Activated CD4-positive, alpha-beta T cell treated with anti-CD3 and anti-CD28 coated beads for 36 hours (primary cell): ENCODE results near the gene PHC3. TPM values are rescaled to one million over a fixed set of nuclear protein-coding genes. Genes with fewer than 3 reads are reported as not detected.
"Not testable (repeated sequence)": the region's sequence is repeated elsewhere in the genome, so short reads cannot be mapped to it uniquely, and the experiment has no call there.

ENCODE experiments used
- ATAC-seq: fragments of 200-7000 bp; cut with Tn5 transposase; one replicate; pipeline ENCODE4 v1.10.0; 2021; ENCODE audit warnings: mild to moderate bottlenecking, moderate library complexity
- CTCF ChIA-PET: fragments of 350-600 bp; sonication (Branson Sonifier 250); formaldehyde crosslinking; loops from one replicate; lab custom pipeline; 2021; ENCODE audit warnings: antibody characterized with exemption; lab: Charles Lee
- POLR2A ChIA-PET: fragments of 350-600 bp; sonication (Branson Sonifier 250); formaldehyde crosslinking; loops from one replicate; lab custom pipeline; 2021; ENCODE audit warnings: antibody characterized with exemption, inconsistent platforms; lab: Charles Lee
- DNase-seq: peaks from one replicate; pipeline ENCODE4 v3.0.0-alpha.2; 2020
- H3K27ac Mint-ChIP-seq: one replicate; pipeline ENCODE4 v1.8.0; 2021; ENCODE audit warnings: mixed read lengths
- H3K27me3 Mint-ChIP-seq: one replicate; pipeline ENCODE4 v1.8.0; 2021; ENCODE audit warnings: mixed read lengths
- H3K36me3 Mint-ChIP-seq: one replicate; pipeline ENCODE4 v1.8.0; 2021; ENCODE audit warnings: low read depth, mixed read lengths
- H3K4me1 Mint-ChIP-seq: one replicate; pipeline ENCODE4 v1.8.0; 2021; ENCODE audit warnings: mixed read lengths
- H3K4me3 Mint-ChIP-seq: one replicate; pipeline ENCODE4 v1.8.0; 2021; ENCODE audit warnings: mild to moderate bottlenecking, moderate library complexity, mixed read lengths
- H3K9me3 Mint-ChIP-seq: one replicate; pipeline ENCODE4 v1.8.0; 2021; ENCODE audit warnings: low read depth, mixed read lengths
- intact Hi-C, 2 experiments: fragments of 100-400 bp; cut with DNase I in 1 of 2; cut with micrococcal nuclease in 1 of 2; formaldehyde crosslinking; loops; one replicate each; pipeline versions ENCODE4 v1.14.2 to v1.15.1; 2022 to 2024; cut with DNase I, micrococcal nuclease
- total RNA-seq, 2 experiments: library from RNA; stranded (reverse); gene quantifications; one replicate each; pipeline ENCODE4 v1.2.3, GENCODE V29; 2021

PHC3 gene
- total RNA-seq, 2 experiments from 2014 or later, result 47.6 to 83.9 TPM

GRCh38 chr3:170211668-170212067, 30.1 kb upstream of the PHC3 start:
- ChIA-PET POLR2A (no interaction called here), CTCF (interaction anchor here (1.2 kb wide), 1 partner anchor 90 kb away, joined by 4 read pairs; no protein-coding TSS in a partner anchor)
- ATAC-seq (no peak), DNase-seq (no peak)
- H3K4me3 Mint-ChIP-seq, result no peak overlapping the region
- no peaks in the 10 kb centered on the region for H3K4me1 Mint-ChIP-seq
- peaks cover 5% of the 10 kb centered on the region for H3K9me3 Mint-ChIP-seq
- intact Hi-C loops, result no loop called here
- H3K27ac Mint-ChIP-seq, result no peak overlapping the region
- H3K27me3 Mint-ChIP-seq, result peaks cover 9% of the 10 kb centered on the region
- no peaks in the 10 kb centered on the region for H3K36me3 Mint-ChIP-seq

- intact Hi-C loops, result no loop called here
- ChIA-PET POLR2A (no interaction called here), CTCF (no interaction called here)
- H3K9me3 Mint-ChIP-seq, result peaks cover 3% of the 10 kb centered on the region
- no peak for ATAC-seq
- DNase-seq, result no peak
- H3K27me3 Mint-ChIP-seq, result peaks cover 12% of the 10 kb centered on the region
- no peak overlapping the region for H3K4me3 Mint-ChIP-seq
- no peak overlapping the region for H3K27ac Mint-ChIP-seq
- no peaks in the 10 kb centered on the region for H3K36me3 Mint-ChIP-seq
- H3K4me1 Mint-ChIP-seq, result no peaks in the 10 kb centered on the region
Observed at GRCh38 chr3:170207717-170208116, 26.2 kb upstream of the PHC3 start.

- DNase-seq, H3K27ac Mint-ChIP-seq, intact Hi-C loops, H3K36me3 Mint-ChIP-seq, H3K4me1 Mint-ChIP-seq, H3K4me3 Mint-ChIP-seq, POLR2A ChIA-PET, H3K9me3 Mint-ChIP-seq, CTCF ChIA-PET, ATAC-seq: not testable (repeated sequence)
- H3K27me3 Mint-ChIP-seq, result peaks cover 10% of the 10 kb centered on the region
Observed at GRCh38 chr3:170206164-170206762, 24.7 kb upstream of the PHC3 start.

- intact Hi-C loops, result no loop called here
- no peaks in the 10 kb centered on the region for H3K4me1 Mint-ChIP-seq
- H3K4me3 Mint-ChIP-seq, result no peak overlapping the region
- POLR2A ChIA-PET, result no interaction called here
- CTCF ChIA-PET, result no interaction called here
- no peak overlapping the region for H3K27ac Mint-ChIP-seq
- no peaks in the 10 kb centered on the region for H3K36me3 Mint-ChIP-seq
- DNase-seq (no peak), ATAC-seq (no peak)
- H3K27me3 Mint-ChIP-seq, result peaks cover 10% of the 10 kb centered on the region
- H3K9me3 Mint-ChIP-seq, result no peaks in the 10 kb centered on the region
Observed at GRCh38 chr3:170205302-170205701, 23.8 kb upstream of the PHC3 start.

GRCh38 chr3:170204509-170204908, 23.0 kb upstream of the PHC3 start:
- peaks cover 9% of the 10 kb centered on the region for H3K27me3 Mint-ChIP-seq
- H3K9me3 Mint-ChIP-seq, result no peaks in the 10 kb centered on the region
- ChIA-PET CTCF (no interaction called here), POLR2A (no interaction called here)
- intact Hi-C loops, result no loop called here
- H3K4me3 Mint-ChIP-seq, result no peak overlapping the region
- no peaks in the 10 kb centered on the region for H3K36me3 Mint-ChIP-seq
- H3K4me1 Mint-ChIP-seq, result no peaks in the 10 kb centered on the region
- no peak overlapping the region for H3K27ac Mint-ChIP-seq
- no peak for ATAC-seq
- no peak for DNase-seq

- intact Hi-C loops, result no loop called here
- H3K4me3 Mint-ChIP-seq, result no peak overlapping the region
- no peaks in the 10 kb centered on the region for H3K36me3 Mint-ChIP-seq
- ATAC-seq (no peak), DNase-seq (no peak)
- peaks cover 9% of the 10 kb centered on the region for H3K27me3 Mint-ChIP-seq
- no peak overlapping the region for H3K27ac Mint-ChIP-seq
- POLR2A ChIA-PET, result no interaction called here
- H3K4me1 Mint-ChIP-seq, result no peaks in the 10 kb centered on the region
- no peaks in the 10 kb centered on the region for H3K9me3 Mint-ChIP-seq
- CTCF ChIA-PET, result no interaction called here
Observed at GRCh38 chr3:170204023-170204472, 22.5 kb upstream of the PHC3 start.

- Mint-ChIP-seq H3K4me3 (no peak overlapping the region), H3K27me3 (peaks cover 5% of the 10 kb centered on the region), H3K4me1 (no peaks in the 10 kb centered on the region), H3K9me3 (no peaks in the 10 kb centered on the region), H3K27ac (no peak overlapping the region), H3K36me3 (no peaks in the 10 kb centered on the region)
- POLR2A ChIA-PET, result no interaction called here
- no peak for ATAC-seq
- intact Hi-C loops, result no loop called here
- CTCF ChIA-PET, result no interaction called here
- DNase-seq, result no peak
Observed at GRCh38 chr3:170203457-170203856, 21.9 kb upstream of the PHC3 start.

- intact Hi-C loops, result no loop called here
- H3K36me3 Mint-ChIP-seq, result no peaks in the 10 kb centered on the region
- no peaks in the 10 kb centered on the region for H3K4me1 Mint-ChIP-seq
- H3K4me3 Mint-ChIP-seq, result no peak overlapping the region
- no peak for DNase-seq
- no peaks in the 10 kb centered on the region for H3K9me3 Mint-ChIP-seq
- peaks cover 3% of the 10 kb centered on the region for H3K27me3 Mint-ChIP-seq
- H3K27ac Mint-ChIP-seq, result no peak overlapping the region
- ChIA-PET POLR2A (no interaction called here), CTCF (interaction anchor here (0.6 to 0.7 kb wide), 2 partner anchors 77 to 482 kb away, joined by 3 to 5 read pairs; no protein-coding TSS in a partner anchor)
- ATAC-seq, result no peak
Observed at GRCh38 chr3:170201527-170201926, 20.0 kb upstream of the PHC3 start.

GRCh38 chr3:170200987-170201386, 19.5 kb upstream of the PHC3 start:
- H3K4me1 Mint-ChIP-seq, result no peaks in the 10 kb centered on the region
- ATAC-seq, result no peak
- H3K27ac Mint-ChIP-seq, result no peak overlapping the region
- no peaks in the 10 kb centered on the region for H3K27me3 Mint-ChIP-seq
- no peak overlapping the region for H3K4me3 Mint-ChIP-seq
- intact Hi-C loops, result no loop called here
- CTCF ChIA-PET, result interaction anchor here (0.6 to 0.7 kb wide), 3 partner anchors 72 to 483 kb away, joined by 3 to 5 read pairs (median 3); no protein-coding TSS in a partner anchor
- no peaks in the 10 kb centered on the region for H3K36me3 Mint-ChIP-seq
- no peak for DNase-seq
- POLR2A ChIA-PET, result no interaction called here
- no peaks in the 10 kb centered on the region for H3K9me3 Mint-ChIP-seq

GRCh38 chr3:170196833-170197232, 15.3 kb upstream of the PHC3 start:
- Mint-ChIP-seq H3K27me3 (no peaks in the 10 kb centered on the region), H3K27ac (no peak overlapping the region), H3K36me3 (no peaks in the 10 kb centered on the region), H3K4me1 (no peaks in the 10 kb centered on the region), H3K9me3 (no peaks in the 10 kb centered on the region), H3K4me3 (no peak overlapping the region)
- CTCF ChIA-PET, result interaction anchor here (0.9 kb wide), 1 partner anchor 22 kb away, joined by 3 read pairs; no protein-coding TSS in a partner anchor
- intact Hi-C loops, result no loop called here
- no peak for ATAC-seq
- POLR2A ChIA-PET, result no interaction called here
- DNase-seq, result no peak

GRCh38 chr3:170195759-170196158, 14.2 kb upstream of the PHC3 start:
- POLR2A ChIA-PET, intact Hi-C loops, H3K27me3 Mint-ChIP-seq, H3K4me3 Mint-ChIP-seq, ATAC-seq, H3K36me3 Mint-ChIP-seq, H3K27ac Mint-ChIP-seq, DNase-seq, H3K9me3 Mint-ChIP-seq, H3K4me1 Mint-ChIP-seq: not testable (repeated sequence)
- CTCF ChIA-PET, result interaction anchor here (0.7 to 0.9 kb wide), 2 partner anchors 23 to 616 kb away, joined by 3 read pairs; no protein-coding TSS in a partner anchor
